Colonic mucosa (tissue), 4 donors: ENCODE data around the gene MIPOL1. TPM values are rescaled to one million over a fixed set of nuclear protein-coding genes. Genes with fewer than 3 reads are reported as not detected.

Experiments
- DNase-seq: peaks from one replicate; pipeline ENCODE4 v3.0.0-alpha.2; 2020
- H3K27ac ChIP-seq: fragments of 200-600 bp; one replicate; pipeline ENCODE4 v1.8.0; 2021
- H3K27me3 ChIP-seq: fragments of 200-600 bp; one replicate; pipeline ENCODE4 v1.8.0; 2021
- H3K36me3 ChIP-seq: fragments of 200-600 bp; one replicate; pipeline ENCODE4 v1.8.0; 2021
- H3K4me1 ChIP-seq: fragments of 200-600 bp; one replicate; pipeline ENCODE4 v1.8.0; 2021; ENCODE audit warnings: mild to moderate bottlenecking
- H3K4me3 ChIP-seq: fragments of 200-600 bp; one replicate; pipeline ENCODE4 v1.8.0; 2021
- H3K9ac ChIP-seq, 2 donors: one replicate each; pipeline ENCODE4 v1.7.0; 2013; ENCODE audit warnings: control low read depth in 2 of 2, low read depth in 2 of 2, low read length in 2 of 2
- H3K9me3 ChIP-seq: fragments of 200-600 bp; one replicate; pipeline ENCODE4 v1.8.0; 2021
- CTCF ChIP-seq: fragments of 200-600 bp; IDR thresholded peaks from one replicate; pipeline ENCODE4 v1.8.0; 2022; ENCODE audit warnings: antibody characterized with exemption, mild to moderate bottlenecking
- intact Hi-C: fragments of 100-400 bp; cut with DNase I; formaldehyde crosslinking; loops from one replicate; pipeline ENCODE4 v1.14.1; 2022
- total RNA-seq, 2 donors: library from RNA; stranded (reverse); fragmentation: NEBNext Ultra II Directional in 1 of 2; extraction: Animal tissue kit (Norgen Biotek cat#: 25700) in 1 of 2; gene quantifications; one replicate each; pipeline ENCODE4 v1.2.1, GENCODE V29; 2021
- donor health status: healthy.
- donor health status: DM: no; HTN: no; CAD: no.
- donor health status: DM: no; HTN: no; CAD: no.

MIPOL1 gene
- total RNA-seq, 2 donors from 2014 or later: 4.9 to 7.7 TPM

GRCh38 chr14:37571391-37571790 lies 373.7 kb downstream of the MIPOL1 start:
- no peak for DNase-seq
- no peaks in the 10 kb centered on the region for H3K4me1 ChIP-seq
- intact Hi-C loops: no loop called here

GRCh38 chr14:37573356-37573755 lies 375.6 kb downstream of the MIPOL1 start:
- Histone ChIP-seq H3K27ac (no peak overlapping the region), H3K36me3 (no peaks in the 10 kb centered on the region), H3K4me3 (no peak overlapping the region), H3K9ac (no peak overlapping the region), H3K27me3 (no peaks in the 10 kb centered on the region), H3K4me1 (no peaks in the 10 kb centered on the region), H3K9me3 (no peaks in the 10 kb centered on the region)
- no peak for TF ChIP-seq CTCF
- no peak for DNase-seq
- intact Hi-C loops: no loop called here

More at GRCh38 chr14:37571391-37571790, 373.7 kb downstream of the MIPOL1 start:
- TF ChIP-seq CTCF: no peak
- no peaks in the 10 kb centered on the region for H3K9me3 ChIP-seq
- H3K27ac ChIP-seq: no peak overlapping the region
- H3K4me3 ChIP-seq: no peak overlapping the region
- H3K27me3 ChIP-seq: no peaks in the 10 kb centered on the region
- H3K9ac ChIP-seq: no peak overlapping the region
- H3K36me3 ChIP-seq: no peaks in the 10 kb centered on the region

GRCh38 chr14:37579274-37579673 lies 381.5 kb downstream of the MIPOL1 start:
- no peak for TF ChIP-seq CTCF
- no peak for DNase-seq
- Histone ChIP-seq H3K27me3 (peaks cover 7% of the 10 kb centered on the region), H3K9me3 (no peaks in the 10 kb centered on the region), H3K9ac (no peak overlapping the region), H3K4me3 (no peak overlapping the region), H3K4me1 (no peaks in the 10 kb centered on the region), H3K27ac (no peak overlapping the region), H3K36me3 (no peaks in the 10 kb centered on the region)
- intact Hi-C loops: no loop called here

- Histone ChIP-seq H3K36me3 (no peaks in the 10 kb centered on the region), H3K4me1 (no peaks in the 10 kb centered on the region), H3K9ac (no peak overlapping the region), H3K9me3 (no peaks in the 10 kb centered on the region), H3K27ac (no peak overlapping the region), H3K27me3 (peaks cover 7% of the 10 kb centered on the region), H3K4me3 (no peak overlapping the region)
- TF ChIP-seq CTCF: no peak
- intact Hi-C loops: no loop called here
- no peak for DNase-seq
Observed at GRCh38 chr14:37580146-37580545, 382.4 kb downstream of the MIPOL1 start.

- H3K27me3 ChIP-seq: peaks cover 7% of the 10 kb centered on the region
- TF ChIP-seq CTCF: no peak
- no peaks in the 10 kb centered on the region for H3K9me3 ChIP-seq
- H3K4me3 ChIP-seq: peak overlapping the region; percentile 44
- H3K36me3 ChIP-seq: no peaks in the 10 kb centered on the region
- H3K27ac ChIP-seq: peak overlapping the region; percentile 88
- intact Hi-C loops: no loop called here
- peak overlapping the region; percentile 54 to 89 for H3K9ac ChIP-seq
- no peaks in the 10 kb centered on the region for H3K4me1 ChIP-seq
- peak; percentile 61 for DNase-seq
Observed at GRCh38 chr14:37583358-37584210, 385.8 kb downstream of the MIPOL1 start.
